OCI-M1 (cell line): Measurements from ENCODE around the gene RBM22.

Experiments used
- DNase-seq: peaks from one replicate; lab custom pipeline; 2025; lab: John Stamatoyannopoulos, UW

The RBM22 gene

GRCh38 chr5:150651924-150652671 lies 48.8 kb downstream of the RBM22 start:
- DNase-seq = no peak

- DNase-seq = no peak
These were observed 49.5 kb downstream of the RBM22 start for GRCh38 chr5:150651382-150651781.

GRCh38 chr5:150650021-150651006 lies 50.5 kb downstream of the RBM22 start:
- no peak for DNase-seq

- no peak for DNase-seq
These were observed 51.5 kb downstream of the RBM22 start for GRCh38 chr5:150649108-150650020.

- no peak for DNase-seq
These were observed 52.4 kb downstream of the RBM22 start for GRCh38 chr5:150648294-150649107.

- DNase-seq = no peak
These were observed 53.3 kb downstream of the RBM22 start for GRCh38 chr5:150647275-150648251.

GRCh38 chr5:150645070-150645700 lies 55.7 kb downstream of the RBM22 start:
- DNase-seq = no peak

GRCh38 chr5:150644514-150644913 lies 56.3 kb downstream of the RBM22 start:
- no peak for DNase-seq

GRCh38 chr5:150644058-150644457 lies 56.8 kb downstream of the RBM22 start:
- no peak for DNase-seq

- no peak for DNase-seq
These were observed 57.7 kb downstream of the RBM22 start for GRCh38 chr5:150642991-150643710.

GRCh38 chr5:150642567-150642927 lies 58.3 kb downstream of the RBM22 start:
- DNase-seq = no peak

GRCh38 chr5:150641824-150642566 lies 58.9 kb downstream of the RBM22 start:
- no peak for DNase-seq

GRCh38 chr5:150641006-150641570 lies 59.8 kb downstream of the RBM22 start:
- DNase-seq = no peak
